Amniotic stem cell (primary cell): Measurements from ENCODE around the gene TRIM40.
A peak's percentile ranks its signal among the peaks of the same experiment; 100 is the strongest.

Experiments
- DNase-seq: peaks from one replicate; lab custom pipeline; 2025; lab: John Stamatoyannopoulos, UW

Gene TRIM40

GRCh38 chr6:30135757-30136156 is at the start of gene TRIM40:
Gene TRIM40 (plus strand): TSS chr6:30136140. CDS start chr6:30137037, 897 bp downstream.
- DNase-seq: no peak

GRCh38 chr6:30087876-30088275 is 48.1 kb upstream of the TRIM40 start:
- DNase-seq: no peak

GRCh38 chr6:30091577-30092381 is 44.2 kb upstream of the TRIM40 start:
- DNase-seq: no peak

GRCh38 chr6:30092852-30093543 is 42.9 kb upstream of the TRIM40 start:
- DNase-seq: no peak

- no peak for DNase-seq
Observed at GRCh38 chr6:30093951-30094661, 41.8 kb upstream of the TRIM40 start.

- no peak for DNase-seq
Observed at GRCh38 chr6:30096829-30097228, 39.1 kb upstream of the TRIM40 start.

- no peak for DNase-seq
Observed at GRCh38 chr6:30097902-30098768, 37.8 kb upstream of the TRIM40 start.

- no peak for DNase-seq
Observed at GRCh38 chr6:30100154-30100553, 35.8 kb upstream of the TRIM40 start.

GRCh38 chr6:30100585-30101443 is 35.1 kb upstream of the TRIM40 start:
- no peak for DNase-seq

- DNase-seq: peak; percentile 32
Observed at GRCh38 chr6:30101444-30102413, 34.2 kb upstream of the TRIM40 start.

- no peak for DNase-seq
Observed at GRCh38 chr6:30102414-30102969, 33.4 kb upstream of the TRIM40 start.

- DNase-seq: peak; percentile 54
Observed at GRCh38 chr6:30102970-30103871, 32.7 kb upstream of the TRIM40 start.

- DNase-seq: no peak
Observed at GRCh38 chr6:30103872-30104179, 32.1 kb upstream of the TRIM40 start.

GRCh38 chr6:30104661-30105060 is 31.3 kb upstream of the TRIM40 start:
- DNase-seq: no peak

- DNase-seq: no peak
Observed at GRCh38 chr6:30111266-30111856, 24.6 kb upstream of the TRIM40 start.

- no peak for DNase-seq
Observed at GRCh38 chr6:30112402-30112994, 23.4 kb upstream of the TRIM40 start.

GRCh38 chr6:30113003-30113759 is 22.8 kb upstream of the TRIM40 start, which contains the start of gene TRIM31:
Gene TRIM31 (minus strand): TSS chr6:30113090. CDS start chr6:30112805, 285 bp downstream.
- DNase-seq: no peak
